GM19351 (cell line): Measurements from ENCODE around the gene CACHD1.

Experiments
- ATAC-seq: cut with Tn5 transposase; IDR thresholded peaks from one replicate; pipeline ENCODE4 v1.9.1; 2021; ENCODE audit warnings: mild to moderate bottlenecking, moderate library complexity; ENCODE audit not compliant: unreplicated experiment

CACHD1 gene

GRCh38 chr1:64472805-64473204 is 2.9 kb downstream of the CACHD1 start:
- no peak for ATAC-seq

- ATAC-seq: no peak
These were observed 3.4 kb downstream of the CACHD1 start for GRCh38 chr1:64473367-64473766.

GRCh38 chr1:64474133-64474532 is 4.2 kb downstream of the CACHD1 start:
- ATAC-seq: no peak

DNA sequence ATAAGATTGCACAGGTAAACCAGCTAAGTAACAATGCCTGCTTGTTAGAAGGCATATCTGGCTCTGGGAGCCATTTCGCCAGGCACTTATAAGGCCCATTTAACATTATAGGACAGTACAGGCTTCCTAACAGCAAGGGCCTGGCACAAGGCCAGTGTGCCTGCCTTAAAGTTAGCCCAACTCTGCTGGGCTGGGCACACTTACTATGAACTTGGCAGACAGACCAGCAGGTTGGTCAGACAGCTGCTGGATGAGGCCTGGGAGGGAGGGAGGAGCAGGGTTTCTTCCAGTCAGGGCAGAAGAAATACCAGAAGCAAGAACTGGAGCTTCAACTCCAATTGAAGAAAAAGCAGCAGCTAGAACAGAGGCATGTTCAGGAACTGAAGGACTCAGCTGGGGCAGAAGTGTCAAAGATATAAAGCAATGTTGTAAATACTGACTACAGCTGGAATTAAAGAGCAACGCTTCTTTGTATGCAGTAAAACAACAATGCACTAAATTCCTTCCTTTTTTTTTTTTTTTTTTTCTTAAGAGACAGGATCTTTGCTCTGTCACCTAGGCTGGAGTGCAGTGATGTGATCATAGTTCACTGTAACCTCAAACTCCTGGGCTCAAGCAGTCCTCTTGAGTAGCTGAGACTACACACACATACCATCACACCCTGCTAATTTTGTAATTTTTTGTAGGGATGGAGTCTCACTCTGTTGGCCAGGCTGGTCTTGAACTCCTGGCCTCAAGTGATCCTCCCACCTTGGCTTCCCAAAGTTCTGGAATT is 4.9 kb downstream of the CACHD1 start:
- no peak for ATAC-seq

- no peak for ATAC-seq
These were observed 6.5 kb downstream of the CACHD1 start for GRCh38 chr1:64476251-64476952.

- no peak for ATAC-seq
These were observed 8.9 kb downstream of the CACHD1 start for GRCh38 chr1:64478594-64479470.

DNA sequence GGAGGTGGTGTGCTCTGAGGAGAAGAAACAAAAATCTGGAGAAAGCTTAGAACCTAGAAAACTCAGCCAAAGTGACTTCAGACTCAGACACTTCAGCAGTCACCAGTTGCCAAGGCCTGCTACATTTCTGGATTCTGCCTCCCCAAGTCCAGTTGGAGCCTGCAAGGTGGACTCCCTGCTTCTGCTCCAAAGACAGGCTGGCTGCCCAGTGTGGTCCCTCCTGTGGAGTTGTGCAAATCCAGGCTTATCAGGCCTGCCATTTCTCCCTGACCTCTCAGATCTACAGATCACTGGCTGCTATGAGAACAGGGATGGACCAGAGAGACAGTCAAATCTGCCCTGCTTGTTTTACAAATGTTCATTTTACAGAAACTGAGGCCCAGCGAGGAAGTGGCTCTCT is 9.9 kb downstream of the CACHD1 start:
- no peak for ATAC-seq

DNA sequence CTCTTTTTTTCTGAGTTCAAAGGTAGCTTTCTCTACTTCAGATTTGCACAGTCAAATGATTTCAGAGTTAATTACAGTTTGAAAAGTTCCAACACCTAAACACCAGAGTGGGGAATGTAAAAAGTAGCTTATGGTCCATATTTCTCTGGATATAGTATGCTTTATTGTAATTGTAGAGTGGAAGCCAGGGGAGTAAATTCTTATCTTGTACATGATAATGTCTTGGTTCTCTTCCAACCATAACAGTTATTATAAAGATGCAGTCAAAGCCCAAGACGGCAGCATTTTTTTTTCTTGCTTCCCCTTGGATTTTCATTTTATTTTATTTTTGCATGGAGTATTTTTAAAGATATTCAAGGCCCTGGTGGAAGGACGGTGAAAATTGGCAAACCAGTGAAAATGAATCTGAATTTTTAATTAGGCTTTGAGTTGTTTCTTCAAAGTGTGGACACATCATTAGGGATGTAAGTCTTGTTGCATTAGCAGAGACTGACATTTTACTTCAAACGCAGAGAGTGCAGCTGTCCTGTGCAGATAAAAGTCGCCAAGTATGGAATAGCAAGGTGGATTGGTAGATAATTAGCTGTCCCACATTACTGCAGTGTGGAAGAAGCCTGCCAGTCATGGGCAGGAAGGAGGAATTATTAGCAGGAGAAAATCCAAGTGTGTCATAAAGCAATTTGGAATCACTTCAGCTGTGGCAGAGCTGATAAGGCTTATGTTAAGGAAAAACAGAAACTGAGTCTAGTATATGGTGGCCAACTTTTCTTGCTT is 11.3 kb downstream of the CACHD1 start:
- no peak for ATAC-seq

GRCh38 chr1:64482128-64482527 is 12.2 kb downstream of the CACHD1 start:
- no peak for ATAC-seq

DNA sequence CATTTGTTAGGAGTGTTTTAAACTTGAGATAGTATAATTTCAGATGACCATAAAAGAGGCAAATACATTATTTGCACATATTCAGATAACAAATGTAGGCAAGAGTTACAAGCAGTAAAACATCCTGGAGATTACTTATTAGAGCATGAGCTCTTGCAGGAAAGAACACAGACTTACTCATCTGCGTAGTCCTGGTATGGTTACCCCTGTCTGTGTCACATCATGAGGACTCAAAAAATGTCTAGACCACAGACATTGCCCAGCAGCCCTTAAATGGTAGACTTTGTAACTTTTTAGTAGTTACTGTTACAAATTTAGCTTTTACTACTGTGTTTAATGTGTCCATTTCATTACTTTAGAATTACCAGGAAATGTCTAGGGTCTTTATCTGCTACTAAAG is 12.8 kb downstream of the CACHD1 start:
- no peak for ATAC-seq

GRCh38 chr1:64483731-64484414 is 13.9 kb downstream of the CACHD1 start:
- ATAC-seq: no peak

GRCh38 chr1:64484651-64485050 is 14.7 kb downstream of the CACHD1 start:
- no peak for ATAC-seq

- ATAC-seq: no peak
These were observed 16.3 kb downstream of the CACHD1 start for GRCh38 chr1:64486193-64486592.

GRCh38 chr1:64487061-64487460 is 17.1 kb downstream of the CACHD1 start:
- ATAC-seq: no peak

DNA sequence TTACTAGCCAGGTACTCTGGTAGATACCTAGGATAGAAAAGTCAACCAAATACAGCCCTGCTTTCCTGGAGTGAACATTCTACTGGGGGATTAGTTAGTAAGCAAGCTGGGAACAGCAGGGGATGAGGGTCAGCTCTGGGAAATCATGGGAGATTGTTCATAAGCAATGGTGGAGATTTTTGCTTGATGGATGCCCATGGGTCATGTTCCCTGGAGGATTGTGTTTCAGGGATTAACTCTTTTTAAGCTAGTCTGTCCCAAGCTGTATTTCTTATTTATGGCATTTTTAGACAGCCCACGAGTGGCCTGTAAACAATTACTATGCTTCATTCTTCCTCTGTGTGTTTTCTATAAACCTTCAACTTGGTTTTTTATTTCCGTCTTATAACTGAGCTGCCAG is 18.9 kb downstream of the CACHD1 start:
- ATAC-seq: no peak

DNA sequence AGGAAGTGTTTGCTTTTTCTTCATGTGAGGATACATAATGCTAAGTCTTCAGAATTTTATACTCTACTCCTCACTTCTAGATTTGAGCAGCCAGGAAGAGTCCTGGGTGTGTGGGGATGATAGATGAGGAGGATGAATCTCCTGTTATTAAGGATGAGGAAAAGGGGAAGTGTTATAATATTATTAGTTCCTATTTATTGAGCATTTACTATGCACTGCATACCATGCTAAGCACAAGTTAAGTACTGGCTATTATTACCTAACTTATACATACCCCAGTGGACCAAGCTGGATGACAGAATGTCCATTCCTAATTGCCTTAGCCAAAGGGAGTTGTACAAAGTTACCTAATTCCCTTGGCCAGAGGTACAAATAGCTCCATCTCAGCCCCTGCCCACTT is 19.8 kb downstream of the CACHD1 start:
- no peak for ATAC-seq

GRCh38 chr1:64490213-64490818 is 20.4 kb downstream of the CACHD1 start:
- ATAC-seq: no peak

DNA sequence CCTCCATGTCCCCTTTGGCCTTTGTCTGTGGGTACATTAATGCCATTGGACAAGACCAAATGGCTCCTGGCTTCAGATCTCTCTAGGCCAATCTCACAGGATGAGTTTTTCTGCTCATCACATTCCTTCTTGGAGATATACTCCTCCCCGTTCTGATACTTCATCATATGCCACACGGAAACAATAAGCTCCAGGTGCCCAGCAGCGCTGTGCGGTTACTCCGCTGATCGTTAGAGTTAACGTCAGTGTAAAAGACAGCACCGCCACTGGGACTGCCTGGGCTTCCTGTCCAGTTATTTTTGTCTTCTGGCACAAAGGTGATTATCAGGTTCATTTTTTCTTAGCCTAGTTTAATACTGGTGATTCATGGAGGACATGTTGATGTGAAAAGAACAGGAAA is 22.5 kb downstream of the CACHD1 start:
- no peak for ATAC-seq

DNA sequence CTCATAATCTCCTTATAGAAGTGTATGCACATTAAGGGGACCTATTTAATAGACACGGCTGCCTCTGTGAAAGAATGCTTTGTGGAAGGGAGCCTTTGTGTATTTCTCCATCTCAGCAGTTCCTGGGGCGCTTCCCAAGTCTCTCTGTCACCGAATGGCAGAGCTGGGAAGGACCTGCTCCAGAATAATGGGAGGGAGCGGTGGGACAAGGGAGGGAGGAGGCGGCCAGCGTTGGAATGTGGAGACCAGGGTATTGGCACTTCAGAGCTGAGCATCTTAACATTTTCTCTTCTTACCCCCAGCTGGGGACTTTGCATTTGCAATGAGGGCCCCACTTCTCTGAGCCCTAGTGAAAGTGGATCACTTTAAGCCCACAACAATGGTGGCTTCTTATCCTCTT is 23.9 kb downstream of the CACHD1 start:
- no peak for ATAC-seq

- no peak for ATAC-seq
These were observed 24.7 kb downstream of the CACHD1 start for GRCh38 chr1:64494659-64495058.
